GM21360 (cell line): Measurements from ENCODE around the gene MDN1.
"Not testable (repeated sequence)": the region's sequence is repeated elsewhere in the genome, so short reads cannot be mapped to it uniquely, and the experiment has no call there.

Experiments
- ATAC-seq: cut with Tn5 transposase; IDR thresholded peaks from one replicate; pipeline ENCODE4 v1.9.1; 2021; ENCODE audit warnings: mild to moderate bottlenecking, moderate library complexity; ENCODE audit not compliant: unreplicated experiment

The MDN1 gene, protein sequence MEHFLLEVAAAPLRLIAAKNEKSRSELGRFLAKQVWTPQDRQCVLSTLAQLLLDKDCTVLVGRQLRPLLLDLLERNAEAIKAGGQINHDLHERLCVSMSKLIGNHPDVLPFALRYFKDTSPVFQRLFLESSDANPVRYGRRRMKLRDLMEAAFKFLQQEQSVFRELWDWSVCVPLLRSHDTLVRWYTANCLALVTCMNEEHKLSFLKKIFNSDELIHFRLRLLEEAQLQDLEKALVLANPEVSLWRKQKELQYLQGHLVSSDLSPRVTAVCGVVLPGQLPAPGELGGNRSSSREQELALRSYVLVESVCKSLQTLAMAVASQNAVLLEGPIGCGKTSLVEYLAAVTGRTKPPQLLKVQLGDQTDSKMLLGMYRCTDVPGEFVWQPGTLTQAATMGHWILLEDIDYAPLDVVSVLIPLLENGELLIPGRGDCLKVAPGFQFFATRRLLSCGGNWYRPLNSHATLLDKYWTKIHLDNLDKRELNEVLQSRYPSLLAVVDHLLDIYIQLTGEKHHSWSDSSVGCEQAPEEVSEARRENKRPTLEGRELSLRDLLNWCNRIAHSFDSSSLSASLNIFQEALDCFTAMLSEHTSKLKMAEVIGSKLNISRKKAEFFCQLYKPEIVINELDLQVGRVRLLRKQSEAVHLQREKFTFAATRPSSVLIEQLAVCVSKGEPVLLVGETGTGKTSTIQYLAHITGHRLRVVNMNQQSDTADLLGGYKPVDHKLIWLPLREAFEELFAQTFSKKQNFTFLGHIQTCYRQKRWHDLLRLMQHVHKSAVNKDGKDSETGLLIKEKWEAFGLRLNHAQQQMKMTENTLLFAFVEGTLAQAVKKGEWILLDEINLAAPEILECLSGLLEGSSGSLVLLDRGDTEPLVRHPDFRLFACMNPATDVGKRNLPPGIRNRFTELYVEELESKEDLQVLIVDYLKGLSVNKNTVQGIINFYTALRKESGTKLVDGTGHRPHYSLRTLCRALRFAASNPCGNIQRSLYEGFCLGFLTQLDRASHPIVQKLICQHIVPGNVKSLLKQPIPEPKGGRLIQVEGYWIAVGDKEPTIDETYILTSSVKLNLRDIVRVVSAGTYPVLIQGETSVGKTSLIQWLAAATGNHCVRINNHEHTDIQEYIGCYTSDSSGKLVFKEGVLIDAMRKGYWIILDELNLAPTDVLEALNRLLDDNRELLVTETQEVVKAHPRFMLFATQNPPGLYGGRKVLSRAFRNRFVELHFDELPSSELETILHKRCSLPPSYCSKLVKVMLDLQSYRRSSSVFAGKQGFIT (N-terminal part only)

DNA sequence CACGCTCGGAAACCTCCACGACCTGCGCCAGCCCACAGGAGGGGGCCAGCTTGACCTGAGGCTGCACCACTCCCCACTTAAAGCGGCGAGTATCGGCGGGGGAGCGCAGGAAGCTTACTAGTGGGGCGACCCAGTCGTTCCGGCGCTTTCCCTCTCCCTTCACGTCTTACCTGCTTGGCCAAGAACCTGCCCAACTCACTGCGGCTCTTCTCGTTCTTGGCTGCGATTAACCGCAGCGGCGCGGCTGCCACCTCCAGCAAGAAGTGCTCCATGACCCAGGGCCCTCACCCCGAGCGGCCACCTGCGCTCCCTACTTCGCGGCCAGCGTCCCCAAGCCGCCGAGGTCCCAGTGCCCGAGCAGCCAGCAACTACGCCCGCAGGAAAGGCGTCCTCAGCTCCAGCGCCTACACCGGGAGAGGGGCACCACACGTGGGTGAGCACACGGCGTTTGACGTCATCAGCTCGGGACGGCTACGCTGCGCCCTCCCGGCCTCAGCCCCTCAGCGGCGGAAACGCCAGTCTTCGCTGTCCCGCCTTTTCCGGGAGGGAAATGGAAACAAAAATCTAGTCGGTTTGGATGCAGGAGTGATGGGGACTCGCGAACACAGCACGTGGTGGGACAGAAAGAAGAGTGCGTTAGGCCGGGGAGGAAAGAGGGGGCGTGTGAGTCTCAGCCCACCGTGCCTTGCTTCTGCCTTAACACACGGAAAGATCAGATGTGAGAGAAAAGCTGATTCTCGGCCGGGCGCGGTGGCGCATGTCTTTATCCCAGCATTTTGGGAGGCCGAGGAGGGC, at the start of gene MDN1:
TSS of gene MDN1 (minus strand) at position 459 of the 795 bp plus-strand sequence. CDS start at position 272, 187 bp downstream.
- peak; percentile 92 for ATAC-seq

DNA sequence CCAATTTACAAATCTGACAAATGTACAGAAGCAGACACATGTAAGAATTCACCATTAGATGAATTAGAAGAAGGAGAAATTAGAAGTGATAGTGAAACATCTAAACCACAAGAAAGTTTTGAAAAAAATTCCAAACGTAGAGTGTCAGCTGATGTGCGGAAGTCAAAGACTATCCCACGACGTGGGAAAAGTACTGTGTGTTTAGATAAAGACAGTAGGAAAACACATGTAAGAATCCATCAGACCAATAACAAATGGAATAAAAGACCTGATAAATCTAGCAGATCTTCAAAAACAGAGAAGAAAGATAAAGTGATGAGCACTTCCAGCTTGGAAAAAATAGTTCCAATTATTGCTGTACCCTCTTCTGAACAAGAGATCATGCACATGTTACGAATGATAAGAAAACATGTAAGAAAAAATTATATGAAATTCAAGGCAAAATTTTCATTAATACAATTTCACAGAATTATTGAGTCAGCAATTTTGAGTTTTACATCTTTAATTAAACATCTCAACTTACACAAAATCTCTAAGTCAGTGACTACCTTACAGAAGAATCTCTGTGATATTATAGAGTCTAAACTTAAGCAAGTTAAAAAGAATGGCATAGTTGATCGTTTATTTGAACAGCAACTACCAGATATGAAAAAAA, 46.6 kb upstream of the MDN1 start:
- ATAC-seq: no peak

DNA sequence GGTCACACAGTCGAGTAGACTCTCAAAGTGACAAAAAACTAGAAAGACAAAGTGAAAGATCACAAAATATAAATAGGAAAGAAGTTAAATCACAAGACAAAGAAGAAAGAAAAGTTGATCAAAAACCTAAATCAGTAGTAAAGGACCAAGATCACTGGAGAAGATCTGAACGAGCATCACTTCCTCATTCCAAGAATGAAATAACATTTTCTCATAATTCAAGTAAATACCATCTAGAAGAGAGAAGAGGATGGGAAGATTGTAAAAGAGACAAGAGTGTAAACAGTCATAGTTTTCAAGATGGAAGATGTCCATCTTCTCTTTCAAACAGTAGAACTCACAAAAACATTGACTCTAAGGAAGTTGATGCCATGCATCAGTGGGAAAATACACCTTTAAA, 43.1 kb upstream of the MDN1 start:
- peak; percentile 9 for ATAC-seq

DNA sequence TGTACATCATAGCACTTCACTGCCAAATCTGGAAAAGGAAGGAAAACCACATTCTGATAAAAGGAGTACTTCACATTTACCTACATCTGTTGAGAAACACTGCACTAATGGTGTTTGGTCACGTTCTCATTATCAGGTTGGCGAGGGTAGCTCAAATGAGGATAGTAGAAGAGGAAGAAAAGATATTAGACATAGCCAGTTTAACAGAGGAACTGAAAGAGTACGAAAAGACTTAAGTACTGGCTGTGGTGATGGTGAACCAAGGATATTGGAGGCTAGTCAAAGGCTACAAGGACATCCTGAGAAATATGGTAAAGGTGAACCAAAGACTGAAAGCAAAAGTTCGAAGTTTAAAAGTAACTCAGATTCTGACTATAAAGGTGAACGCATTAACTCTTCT, 42.7 kb upstream of the MDN1 start:
- ATAC-seq: peak; percentile 70

DNA sequence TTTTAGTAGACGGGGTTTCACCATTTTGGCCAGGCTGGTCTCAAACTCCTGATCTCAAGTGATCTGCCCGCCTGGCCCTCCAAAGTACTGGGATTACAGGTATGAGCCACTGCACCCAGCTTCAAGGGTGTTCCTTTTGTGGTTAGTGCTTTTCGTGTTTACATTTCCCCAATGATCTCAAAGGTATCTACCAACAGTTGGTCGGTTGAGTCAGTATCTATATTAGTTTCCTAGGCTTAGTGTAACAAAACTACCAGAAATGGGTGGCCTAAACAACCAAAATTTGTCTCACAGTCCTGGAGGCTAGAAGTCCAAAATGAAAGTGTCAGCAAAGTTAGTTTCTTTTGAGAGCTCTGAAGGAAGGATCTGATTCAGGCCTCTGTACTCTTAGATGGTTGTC, 40.1 kb upstream of the MDN1 start:
- ATAC-seq: peak; percentile 71

DNA sequence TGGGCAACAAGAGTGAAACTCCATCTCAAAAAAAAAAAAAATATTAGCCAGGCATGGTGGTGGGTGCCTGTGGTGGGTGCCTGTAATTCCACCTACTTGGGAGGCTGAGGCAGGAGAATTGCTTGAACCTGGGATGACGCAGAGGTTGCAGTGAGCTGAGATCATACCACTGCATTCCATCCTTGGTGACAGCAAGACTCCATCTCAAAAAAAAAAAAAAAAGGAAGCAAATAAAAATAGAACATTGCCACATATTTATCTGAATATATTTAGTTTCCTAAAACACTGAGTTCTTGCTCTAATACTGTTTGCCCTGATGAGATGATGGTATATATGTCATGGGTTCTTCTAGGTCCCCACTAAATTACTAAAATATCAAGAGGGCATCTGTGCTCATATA, 38.4 kb upstream of the MDN1 start:
- ATAC-seq: no peak

DNA sequence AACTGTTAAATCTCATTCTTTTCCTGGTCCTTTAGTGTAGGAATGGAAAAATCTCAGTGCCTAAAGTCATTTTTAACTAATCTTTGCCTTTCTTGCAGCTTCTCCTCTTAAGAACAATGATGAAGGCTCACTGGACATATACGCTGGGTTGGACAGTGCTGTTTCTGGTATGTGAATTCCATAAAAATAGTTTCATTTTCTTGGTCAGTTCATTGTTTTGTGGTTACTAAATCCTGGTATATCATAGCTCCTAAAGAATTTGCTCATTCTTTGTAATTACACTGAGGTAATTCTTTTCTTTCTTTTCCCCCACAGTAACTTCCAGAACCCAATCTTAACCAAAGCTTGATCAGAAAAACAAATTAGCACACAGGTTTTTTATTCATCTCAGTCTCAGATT, 33.5 kb upstream of the MDN1 start:
- ATAC-seq: no peak

DNA sequence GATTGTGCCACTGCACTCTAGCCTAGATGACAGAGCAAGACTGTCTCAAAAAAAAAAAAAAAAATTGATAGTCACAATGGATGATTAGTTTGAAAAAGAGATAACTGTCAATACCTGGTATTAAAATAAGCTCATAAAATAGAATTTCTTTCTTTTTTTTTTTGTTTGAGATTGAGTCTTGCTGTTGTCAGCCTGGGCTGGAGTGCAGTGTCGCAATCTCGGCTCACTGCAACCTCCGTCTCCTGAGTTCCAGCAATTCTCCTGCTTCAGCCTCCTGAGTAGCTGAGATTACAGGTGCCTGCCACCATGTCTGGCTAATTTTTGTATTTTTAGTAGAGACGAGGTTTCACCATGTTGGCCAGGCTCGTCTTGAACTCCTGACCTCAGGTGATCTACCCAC, 27.9 kb upstream of the MDN1 start:
- ATAC-seq: not testable (repeated sequence)

DNA sequence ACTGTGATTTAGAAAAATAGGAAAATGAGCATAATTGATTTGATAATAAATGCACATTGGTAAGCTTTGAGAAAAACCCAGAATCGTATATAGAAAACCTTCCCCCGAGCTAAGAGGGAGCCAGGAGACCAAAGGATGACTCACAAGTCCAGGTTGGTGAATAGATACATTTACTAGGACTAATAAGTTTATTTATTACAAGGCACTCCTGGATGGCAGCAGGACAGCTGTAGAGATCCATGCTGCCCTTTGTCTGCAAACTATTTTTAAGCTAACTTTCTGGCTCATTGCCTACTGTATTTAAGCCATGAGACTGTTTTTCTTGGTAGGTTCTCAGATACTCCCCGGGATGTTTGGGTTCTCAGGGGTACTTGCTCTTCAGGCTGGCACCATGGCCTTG, 23.5 kb upstream of the MDN1 start:
- no peak for ATAC-seq

DNA sequence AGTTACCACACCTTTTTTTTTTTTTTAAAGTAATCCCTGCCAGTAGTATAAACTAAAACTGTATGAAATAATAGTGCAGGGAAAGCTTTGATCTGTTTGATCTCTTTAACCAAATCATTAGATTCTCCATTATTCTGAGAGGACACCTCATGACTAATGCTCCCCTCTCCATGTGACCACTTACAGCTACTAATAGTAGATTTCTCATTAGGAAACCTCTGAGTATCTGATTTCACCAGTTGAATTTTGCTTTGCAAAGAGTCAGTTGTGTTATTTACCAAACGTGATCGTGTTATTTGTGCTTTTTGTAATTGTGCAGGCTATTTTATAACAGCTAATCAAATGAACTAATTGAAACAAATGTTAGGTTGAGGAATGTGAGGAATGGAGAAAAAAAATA, 22.6 kb upstream of the MDN1 start:
- ATAC-seq: no peak

DNA sequence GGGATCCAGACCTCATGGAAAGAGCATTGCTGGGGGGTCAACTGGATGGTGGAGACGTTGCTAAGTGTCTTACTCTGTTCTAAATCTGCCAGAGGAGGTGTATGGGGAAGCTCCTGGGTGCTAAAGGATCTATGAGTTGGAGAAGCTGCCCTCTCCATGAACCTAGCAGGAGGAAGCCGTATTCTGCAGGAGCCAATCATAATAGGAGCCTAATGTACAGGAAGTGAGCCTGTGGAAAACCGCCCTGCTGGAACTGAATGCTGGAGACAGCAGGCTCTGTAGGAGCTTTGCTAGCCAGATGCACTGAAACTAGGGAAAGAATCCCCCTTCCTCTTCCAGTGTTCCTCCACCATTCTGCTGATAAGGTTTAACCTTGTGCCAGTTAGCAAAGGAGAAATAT, 20.9 kb upstream of the MDN1 start:
- ATAC-seq: no peak

DNA sequence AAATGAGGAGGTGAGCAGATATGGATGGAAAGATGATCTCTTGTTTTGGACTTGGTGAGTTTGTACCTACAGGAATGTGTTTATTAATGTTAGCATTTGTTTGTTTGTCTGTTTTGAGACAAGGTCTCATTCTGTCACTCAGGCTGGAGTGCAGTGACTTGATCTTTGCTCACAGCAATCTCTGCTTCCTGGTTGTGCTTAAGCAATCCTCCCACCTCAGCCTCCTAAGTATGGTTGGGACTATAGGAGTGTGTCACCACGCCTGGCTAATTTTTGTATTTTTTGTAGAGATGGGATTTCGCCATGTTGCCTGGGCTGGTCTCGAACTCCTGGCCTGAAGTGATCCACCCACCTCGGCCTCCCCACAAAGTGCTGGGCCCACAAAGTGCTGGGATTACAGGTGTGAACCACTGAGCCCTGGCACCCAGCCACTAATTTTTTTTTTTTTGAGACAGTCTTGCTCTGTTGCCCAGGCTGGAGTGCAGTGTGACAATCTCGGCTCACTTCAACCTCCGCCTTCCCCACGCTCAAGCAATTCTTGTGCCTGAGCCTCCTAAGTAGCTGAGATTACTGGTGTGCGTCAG, 17.1 kb upstream of the MDN1 start:
- no peak for ATAC-seq

DNA sequence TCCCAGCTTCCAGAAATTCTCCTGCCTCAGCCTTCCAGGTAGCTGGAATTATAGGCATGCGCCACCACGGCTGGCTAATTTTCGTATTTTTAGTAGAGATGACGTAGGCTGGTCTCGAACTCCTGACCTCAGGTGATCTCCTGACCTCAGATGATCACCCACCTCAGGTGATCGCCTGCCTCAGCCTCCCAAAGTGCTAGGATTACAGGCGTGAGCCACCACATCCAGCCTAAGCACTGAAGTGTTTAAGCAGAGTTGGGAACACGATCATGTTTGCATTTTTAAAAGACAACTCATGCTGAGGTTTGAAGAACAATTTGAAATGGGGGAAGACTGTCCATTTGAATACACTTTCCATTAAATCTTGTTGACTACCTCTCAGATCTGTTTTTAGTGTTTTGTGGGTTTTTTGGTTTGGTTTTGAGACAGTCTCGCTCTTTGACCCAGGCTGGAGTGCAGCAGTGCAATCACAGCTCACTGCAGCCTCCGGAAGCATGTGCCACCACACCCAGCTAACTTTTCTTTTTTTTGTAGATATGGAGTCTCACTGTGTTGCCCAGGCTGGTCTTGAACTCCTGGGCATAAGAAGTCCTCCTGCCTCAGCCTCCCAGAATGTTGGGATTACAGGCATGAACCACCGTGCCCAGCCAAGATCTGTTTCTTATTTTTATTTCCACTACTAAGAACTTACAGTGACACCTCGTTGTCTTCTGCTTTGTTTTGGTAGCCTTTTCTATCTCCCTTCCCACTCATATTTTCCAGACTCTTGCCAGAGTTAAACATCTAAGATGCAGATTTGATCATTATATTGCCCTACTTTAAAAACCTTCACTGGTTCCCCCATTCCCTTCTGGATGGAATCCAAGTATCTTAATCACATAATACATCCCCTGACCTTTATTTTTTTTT, 15.5 kb upstream of the MDN1 start:
- peak; percentile 90 for ATAC-seq

DNA sequence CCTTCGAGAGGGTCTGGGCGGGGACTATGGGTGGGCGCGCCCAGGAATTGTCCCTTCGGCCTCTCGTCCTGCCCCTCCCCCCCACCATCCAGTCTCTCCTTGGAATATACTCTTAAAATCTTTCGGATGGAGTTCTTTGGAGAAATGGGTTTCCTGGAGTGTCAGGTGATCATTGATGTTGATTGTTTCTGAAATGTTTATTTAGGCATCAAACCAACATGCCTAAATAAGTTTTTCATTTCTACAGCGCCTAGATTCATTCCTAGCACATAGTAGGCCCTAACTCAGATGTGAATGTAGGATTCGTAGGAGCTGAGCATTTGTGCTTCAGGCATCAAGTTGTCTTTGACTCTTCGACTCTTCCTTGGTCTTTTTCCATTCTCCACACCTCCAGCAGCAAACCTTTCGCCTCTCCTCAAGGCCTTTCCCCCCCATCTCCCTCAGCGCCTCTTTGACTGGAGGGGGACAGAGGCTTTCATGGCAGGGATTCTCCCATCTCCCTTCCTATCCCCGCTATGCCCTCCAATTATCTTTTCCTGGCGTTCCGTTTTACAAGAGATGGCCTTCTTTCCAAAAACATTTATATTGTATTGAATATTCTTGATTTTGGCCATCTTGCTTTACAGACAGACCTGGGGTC, 10.7 kb upstream of the MDN1 start:
- ATAC-seq: no peak

DNA sequence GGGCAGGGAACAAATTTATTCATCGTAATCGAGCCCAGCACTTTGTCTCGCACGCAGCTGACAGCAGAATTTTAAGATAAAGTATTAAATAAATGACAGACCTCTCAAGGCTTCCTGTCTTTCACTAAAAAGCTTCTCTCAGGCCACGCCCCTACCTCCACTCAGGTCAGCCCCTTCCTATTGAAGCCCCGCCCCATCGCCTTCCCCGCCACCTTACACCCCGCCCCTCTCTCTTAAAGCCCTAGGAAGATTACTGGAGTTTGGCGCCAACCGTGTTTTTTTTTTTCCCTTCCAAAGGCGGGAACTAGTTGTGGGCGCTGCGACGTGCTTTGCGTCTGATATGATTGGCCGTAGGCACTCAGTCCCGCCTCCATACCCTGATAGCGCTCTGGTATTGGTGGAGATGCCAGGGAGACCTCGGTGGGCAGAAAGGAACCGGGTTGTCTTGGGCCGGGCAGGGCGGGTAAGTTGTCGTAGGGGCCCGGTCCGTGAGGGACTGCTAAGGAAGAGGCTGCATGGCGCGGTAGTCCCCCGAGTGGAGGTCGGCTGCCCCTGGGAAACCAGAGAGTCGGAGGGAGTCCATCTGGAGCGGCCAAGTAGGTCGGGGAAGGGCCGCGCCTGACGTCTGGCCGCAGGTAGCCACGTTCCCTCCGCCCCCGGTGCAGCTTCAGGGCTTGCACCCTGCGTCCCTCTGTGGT, 10.0 kb upstream of the MDN1 start, which contains the start of gene CASP8AP2:
TSS of gene CASP8AP2 (plus strand) at position 409 of the 698 bp plus-strand sequence.
- peak; percentile 96 for ATAC-seq

DNA sequence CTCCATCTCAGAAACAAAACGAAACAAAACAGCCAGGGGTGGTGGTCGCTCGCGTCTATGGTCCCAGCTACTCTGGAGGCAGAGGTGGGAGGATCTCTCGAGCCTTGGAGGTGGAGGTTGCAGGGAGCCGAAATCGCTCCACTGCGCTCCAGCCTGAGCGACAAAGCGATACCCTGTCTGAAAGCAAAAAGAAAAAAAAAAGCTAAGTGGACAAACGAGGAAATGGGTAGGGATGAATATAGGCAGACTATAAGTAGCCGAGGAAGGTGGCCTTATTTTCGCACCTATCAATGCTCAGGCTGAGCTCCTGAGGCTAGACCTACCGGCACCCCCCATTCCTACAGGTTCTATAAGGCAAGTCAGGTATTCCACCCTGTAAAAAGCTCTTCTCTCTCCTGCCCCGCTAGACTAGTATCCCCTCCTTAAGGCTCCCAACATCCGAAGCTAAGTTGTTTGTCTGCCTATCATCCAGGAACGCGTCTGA, 9.4 kb upstream of the MDN1 start:
- ATAC-seq: peak; percentile 24

DNA sequence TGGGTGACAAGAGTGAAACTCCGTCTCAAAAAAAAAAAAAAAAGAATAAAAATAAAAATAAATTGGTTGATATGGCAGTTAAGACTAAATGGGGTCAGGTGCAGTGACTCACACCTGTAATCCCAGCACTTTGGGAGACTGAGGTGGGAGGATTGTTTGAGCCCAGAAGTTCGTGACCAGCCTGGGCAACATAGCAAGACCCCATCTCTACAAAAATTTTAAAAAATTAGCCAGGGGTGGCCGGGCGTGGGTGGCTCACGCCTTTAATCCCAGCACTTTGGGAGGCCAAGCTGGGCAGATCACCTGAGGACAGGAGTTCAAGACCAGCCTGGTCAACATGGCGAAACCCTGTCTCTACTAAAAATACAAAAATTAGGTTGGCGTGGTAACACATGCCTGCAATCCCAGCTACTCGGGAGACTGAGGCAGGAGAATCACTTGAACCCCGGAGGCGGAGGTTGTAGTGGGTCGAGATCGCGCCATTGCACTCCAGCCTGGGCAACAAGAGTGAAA, 8.9 kb upstream of the MDN1 start:
- ATAC-seq: not testable (repeated sequence)
